ENCODE results near the gene PPP6R2.
"Not testable (repeated sequence)": the region's sequence is repeated elsewhere in the genome, so short reads cannot be mapped to it uniquely, and the experiment has no call there.

The PPP6R2 gene

GRCh38 chr22:50320671-50321325, 22.3 kb upstream of the PPP6R2 start:
- no peaks in the 10 kb centered on the region for H3K9me3 ChIP-seq (ENCODE audit: control insufficient read depth, insufficient read depth, low read depth, low read length)
- peaks cover 19% of the 10 kb centered on the region for H3K27me3 ChIP-seq (ENCODE audit: control insufficient read depth, insufficient read depth, low read length)
- no peak overlapping the region for H3K9ac ChIP-seq (ENCODE audit: low read length)
- no peak overlapping the region for H3K27ac ChIP-seq (ENCODE audit: low read depth, low read length)
- no peak overlapping the region for H3K4me3 ChIP-seq (ENCODE audit: low read depth, low read length)
- no peaks in the 10 kb centered on the region for H3K4me1 ChIP-seq (ENCODE audit: control insufficient read depth, insufficient read depth, low read length)
- H3K36me3 ChIP-seq (ENCODE audit: control insufficient read depth, insufficient read depth, low read length): no peaks in the 10 kb centered on the region

- not testable (repeated sequence) for H3K9ac ChIP-seq (ENCODE audit: low read length); H3K27ac ChIP-seq (ENCODE audit: low read depth, low read length); H3K36me3 ChIP-seq (ENCODE audit: control insufficient read depth, insufficient read depth, low read length); H3K4me3 ChIP-seq (ENCODE audit: low read depth, low read length); H3K4me1 ChIP-seq (ENCODE audit: control insufficient read depth, insufficient read depth, low read length); H3K9me3 ChIP-seq (ENCODE audit: control insufficient read depth, insufficient read depth, low read depth, low read length)
- H3K27me3 ChIP-seq (ENCODE audit: control insufficient read depth, insufficient read depth, low read length): peaks cover 22% of the 10 kb centered on the region
Observed at GRCh38 chr22:50322382-50323104, 20.6 kb upstream of the PPP6R2 start.

GRCh38 chr22:50323900-50324299, 19.2 kb upstream of the PPP6R2 start:
- Histone ChIP-seq H3K27me3 (ENCODE audit: control insufficient read depth, insufficient read depth, low read length) (peaks cover 22% of the 10 kb centered on the region), H3K9me3 (ENCODE audit: control insufficient read depth, insufficient read depth, low read depth, low read length) (no peaks in the 10 kb centered on the region), H3K27ac (ENCODE audit: low read depth, low read length) (no peak overlapping the region), H3K36me3 (ENCODE audit: control insufficient read depth, insufficient read depth, low read length) (no peaks in the 10 kb centered on the region), H3K4me1 (ENCODE audit: control insufficient read depth, insufficient read depth, low read length) (peaks cover 7% of the 10 kb centered on the region), H3K9ac (ENCODE audit: low read length) (no peak overlapping the region), H3K4me3 (ENCODE audit: low read depth, low read length) (no peak overlapping the region)

DNA sequence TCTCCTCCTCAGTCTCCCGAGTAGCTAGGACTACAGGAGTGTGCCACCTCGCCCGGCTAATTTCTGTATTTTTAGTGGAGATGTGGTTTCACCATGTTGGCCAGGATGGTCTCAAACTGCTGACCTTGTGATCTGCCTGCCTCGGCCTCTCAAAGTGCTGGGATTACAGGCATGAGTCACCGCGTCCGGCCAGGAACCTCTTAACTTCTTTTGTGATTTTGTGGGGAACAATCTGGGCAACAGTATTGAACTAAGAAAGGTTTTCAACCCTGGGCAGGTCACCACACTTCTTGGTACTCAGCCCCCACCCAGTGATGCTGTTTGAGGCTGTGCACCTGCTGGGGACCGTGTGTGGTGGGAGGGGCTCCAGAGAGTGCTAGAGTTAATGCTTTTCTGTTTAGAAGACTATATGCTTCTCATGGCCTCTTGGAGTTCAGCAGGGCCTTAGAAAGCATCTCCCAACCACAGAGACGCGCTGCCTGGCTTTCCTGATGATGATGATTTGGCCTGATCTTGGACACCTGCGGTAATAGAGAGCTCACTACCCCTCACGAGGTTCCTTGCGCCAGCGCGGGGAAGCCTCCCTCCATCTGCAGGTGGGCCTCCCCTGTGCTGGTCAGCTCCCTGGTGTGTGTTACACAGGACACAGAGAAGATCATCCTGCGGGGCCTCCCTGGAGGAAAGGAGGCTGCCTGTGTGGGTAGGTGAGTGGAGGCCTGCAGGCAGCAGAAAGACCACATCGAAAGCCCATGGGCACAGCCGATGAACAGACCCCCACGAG, 17.5 kb upstream of the PPP6R2 start:
- H3K36me3 ChIP-seq (ENCODE audit: control insufficient read depth, insufficient read depth, low read length): no peaks in the 10 kb centered on the region
- H3K9ac ChIP-seq (ENCODE audit: low read length): no peak overlapping the region
- peak overlapping the region; percentile 87 for H3K4me3 ChIP-seq (ENCODE audit: low read depth, low read length)
- H3K27me3 ChIP-seq (ENCODE audit: control insufficient read depth, insufficient read depth, low read length): peaks cover 22% of the 10 kb centered on the region
- no peak overlapping the region for H3K27ac ChIP-seq (ENCODE audit: low read depth, low read length)
- H3K9me3 ChIP-seq (ENCODE audit: control insufficient read depth, insufficient read depth, low read depth, low read length): no peaks in the 10 kb centered on the region
- peaks cover 7% of the 10 kb centered on the region for H3K4me1 ChIP-seq (ENCODE audit: control insufficient read depth, insufficient read depth, low read length)

DNA sequence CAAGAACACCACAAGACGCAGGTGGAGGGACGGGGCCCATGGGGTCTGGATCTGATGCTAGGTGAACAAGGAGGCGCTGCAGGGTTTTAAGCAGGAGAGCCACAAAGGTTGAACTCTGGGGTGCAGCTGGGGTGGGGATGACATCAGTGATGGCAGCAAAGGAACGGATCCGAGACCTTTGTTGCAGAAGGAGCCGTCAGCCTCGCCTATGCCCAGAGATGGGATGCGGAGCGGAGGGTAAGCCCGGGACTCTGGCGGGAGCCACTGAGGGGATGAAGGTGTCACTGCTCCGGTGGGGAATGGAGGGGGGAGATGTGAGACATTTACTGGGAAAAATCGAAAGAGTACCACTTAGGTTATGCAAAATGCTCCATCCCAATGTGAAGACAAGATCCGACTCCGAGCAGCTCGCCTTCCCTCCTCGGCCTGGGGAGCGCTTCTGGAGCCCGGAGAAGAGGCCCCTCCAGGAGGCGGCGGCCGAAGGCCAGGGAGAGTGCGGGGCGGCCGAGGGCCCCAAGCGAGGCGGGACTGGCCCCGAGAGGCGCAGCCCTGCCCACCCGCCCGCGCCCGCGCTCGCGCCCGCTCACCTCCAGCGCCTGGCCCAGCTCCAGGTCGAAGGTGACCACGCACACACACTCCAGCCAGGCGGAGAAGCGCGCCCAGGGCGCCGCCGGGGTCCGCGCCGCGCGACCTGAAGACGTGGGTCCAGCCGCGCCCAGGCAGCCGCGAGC, 16.7 kb upstream of the PPP6R2 start:
- peaks cover 7% of the 10 kb centered on the region for H3K4me1 ChIP-seq (ENCODE audit: control insufficient read depth, insufficient read depth, low read length)
- H3K27ac ChIP-seq (ENCODE audit: low read depth, low read length): no peak overlapping the region

GRCh38 chr22:50326956-50327710, 16.0 kb upstream of the PPP6R2 start, which contains the start of gene DENND6B:
TSS of gene DENND6B (minus strand) at chr22:50327012. CDS start at chr22:50326988, 24 bp downstream.
- Histone ChIP-seq H3K27me3 (ENCODE audit: control insufficient read depth, insufficient read depth, low read length) (peaks cover 22% of the 10 kb centered on the region), H3K9ac (ENCODE audit: low read length) (peak within 1 kb of the TSS; percentile 95), H3K9me3 (ENCODE audit: control insufficient read depth, insufficient read depth, low read depth, low read length) (no peaks in the 10 kb centered on the region), H3K4me3 (ENCODE audit: low read depth, low read length) (peak within 1 kb of the TSS; percentile 87), H3K4me1 (ENCODE audit: control insufficient read depth, insufficient read depth, low read length) (peaks cover 7% of the 10 kb centered on the region), H3K27ac (ENCODE audit: low read depth, low read length) (peak within 1 kb of the TSS; percentile 86; the same call in 1 of the 2 replicates), H3K36me3 (ENCODE audit: control insufficient read depth, insufficient read depth, low read length) (no peaks in the 10 kb centered on the region)

More for the DNA sequence above, 16.7 kb upstream of the PPP6R2 start:
- H3K9ac ChIP-seq (ENCODE audit: low read length): no peak overlapping the region
- no peaks in the 10 kb centered on the region for H3K36me3 ChIP-seq (ENCODE audit: control insufficient read depth, insufficient read depth, low read length)
- peaks cover 22% of the 10 kb centered on the region for H3K27me3 ChIP-seq (ENCODE audit: control insufficient read depth, insufficient read depth, low read length)
- peak overlapping the region; percentile 87 for H3K4me3 ChIP-seq (ENCODE audit: low read depth, low read length)
- no peaks in the 10 kb centered on the region for H3K9me3 ChIP-seq (ENCODE audit: control insufficient read depth, insufficient read depth, low read depth, low read length)

- no peaks in the 10 kb centered on the region for H3K9me3 ChIP-seq (ENCODE audit: control insufficient read depth, insufficient read depth, low read depth, low read length)
- peak overlapping the region; percentile 95 for H3K9ac ChIP-seq (ENCODE audit: low read length)
- H3K36me3 ChIP-seq (ENCODE audit: control insufficient read depth, insufficient read depth, low read length): no peaks in the 10 kb centered on the region
- H3K27me3 ChIP-seq (ENCODE audit: control insufficient read depth, insufficient read depth, low read length): peaks cover 22% of the 10 kb centered on the region
- no peak overlapping the region for H3K27ac ChIP-seq (ENCODE audit: low read depth, low read length)
- H3K4me1 ChIP-seq (ENCODE audit: control insufficient read depth, insufficient read depth, low read length): peaks cover 7% of the 10 kb centered on the region
- H3K4me3 ChIP-seq (ENCODE audit: low read depth, low read length): peak overlapping the region; percentile 87
Observed at GRCh38 chr22:50327711-50328019, 15.5 kb upstream of the PPP6R2 start.

DNA sequence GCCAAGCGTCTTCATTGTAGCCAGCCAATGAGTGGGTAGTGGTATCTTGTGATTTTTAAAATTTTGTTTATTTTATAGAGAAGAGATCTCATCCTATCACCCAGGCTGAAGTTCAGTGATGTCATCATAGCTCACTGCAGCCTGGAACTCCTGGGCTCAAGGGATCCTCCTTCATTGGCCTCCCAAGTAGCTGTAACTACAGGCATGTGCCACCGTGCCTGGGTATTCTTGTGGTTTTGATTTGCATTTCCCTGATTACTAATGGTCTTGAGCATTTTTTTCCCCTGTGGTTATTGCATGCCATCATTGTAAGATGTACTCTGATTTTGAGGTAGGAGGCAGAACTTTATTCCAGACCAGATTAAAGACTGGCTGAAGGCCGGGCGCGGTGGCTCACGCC, 13.9 kb upstream of the PPP6R2 start:
- Histone ChIP-seq H3K9ac (ENCODE audit: low read length) (no peak overlapping the region), H3K27me3 (ENCODE audit: control insufficient read depth, insufficient read depth, low read length) (peaks cover 19% of the 10 kb centered on the region), H3K9me3 (ENCODE audit: control insufficient read depth, insufficient read depth, low read depth, low read length) (no peaks in the 10 kb centered on the region), H3K27ac (ENCODE audit: low read depth, low read length) (no peak overlapping the region), H3K36me3 (ENCODE audit: control insufficient read depth, insufficient read depth, low read length) (no peaks in the 10 kb centered on the region), H3K4me1 (ENCODE audit: control insufficient read depth, insufficient read depth, low read length) (peaks cover 7% of the 10 kb centered on the region), H3K4me3 (ENCODE audit: low read depth, low read length) (no peak overlapping the region)

DNA sequence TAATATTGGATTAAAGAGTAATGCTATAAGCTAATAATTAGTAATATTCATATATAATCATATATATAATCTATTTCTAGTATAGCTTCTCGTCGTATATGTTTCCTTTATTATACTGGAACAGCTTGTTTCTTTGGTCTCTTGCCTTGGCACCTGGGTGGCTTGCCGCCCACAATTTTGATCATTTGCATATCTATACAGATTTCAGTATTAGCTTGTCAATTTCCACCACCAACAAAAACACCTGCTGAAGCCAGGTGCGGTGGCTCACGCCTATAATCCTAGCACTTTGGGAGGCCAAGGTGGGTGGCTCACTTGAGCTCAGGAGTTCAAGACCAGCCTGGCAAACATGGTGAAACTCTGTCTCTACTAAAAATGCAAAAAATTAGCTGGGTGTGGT, 8.7 kb upstream of the PPP6R2 start:
- H3K4me1 ChIP-seq (ENCODE audit: control insufficient read depth, insufficient read depth, low read length); H3K27me3 ChIP-seq (ENCODE audit: control insufficient read depth, insufficient read depth, low read length); H3K9me3 ChIP-seq (ENCODE audit: control insufficient read depth, insufficient read depth, low read depth, low read length); H3K9ac ChIP-seq (ENCODE audit: low read length); H3K4me3 ChIP-seq (ENCODE audit: low read depth, low read length); H3K36me3 ChIP-seq (ENCODE audit: control insufficient read depth, insufficient read depth, low read length); H3K27ac ChIP-seq (ENCODE audit: low read depth, low read length): not testable (repeated sequence)

GRCh38 chr22:50337262-50338041, 5.7 kb upstream of the PPP6R2 start:
- H3K4me1 ChIP-seq (ENCODE audit: control insufficient read depth, insufficient read depth, low read length): no peaks in the 10 kb centered on the region
- no peak overlapping the region for H3K4me3 ChIP-seq (ENCODE audit: low read depth, low read length)
- no peak overlapping the region for H3K27ac ChIP-seq (ENCODE audit: low read depth, low read length)
- no peak overlapping the region for H3K9ac ChIP-seq (ENCODE audit: low read length)
- H3K27me3 ChIP-seq (ENCODE audit: control insufficient read depth, insufficient read depth, low read length): no peaks in the 10 kb centered on the region
- H3K9me3 ChIP-seq (ENCODE audit: control insufficient read depth, insufficient read depth, low read depth, low read length): peaks cover 6% of the 10 kb centered on the region; the same call in 1 of the 2 replicates
- no peaks in the 10 kb centered on the region for H3K36me3 ChIP-seq (ENCODE audit: control insufficient read depth, insufficient read depth, low read length)

Measured in HUES6 (cell line).